ENCODE data around the gene MGRN1. TPM values are rescaled to one million over a fixed set of nuclear protein-coding genes. Genes with fewer than 3 reads are reported as not detected.

MGRN1 gene
- total and polyA plus RNA-seq, 2 of the 13 experiments (the other 11 are each of a cell fraction or from before 2014, with no cell fraction given): 11.9 to 12.6 TPM

GRCh38 chr16:4614571-4615383, 9.8 kb upstream of the MGRN1 start, which contains the start of gene UBALD1 (continued):
- TF ChIP-seq, protein P1, sequence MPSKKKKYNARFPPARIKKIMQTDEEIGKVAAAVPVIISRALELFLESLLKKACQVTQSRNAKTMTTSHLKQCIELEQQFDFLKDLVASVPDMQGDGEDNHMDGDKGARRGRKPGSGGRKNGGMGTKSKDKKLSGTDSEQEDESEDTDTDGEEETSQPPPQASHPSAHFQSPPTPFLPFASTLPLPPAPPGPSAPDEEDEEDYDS (CRISPR knock-in tag; IDR thresholded peaks at IDR 0.05): peak; percentile 80
- TF ChIP-seq NONO (IDR thresholded peaks at IDR 0.05): no peak
- peak; percentile 70 for TF ChIP-seq NONO (CRISPR knock-in tag; conservative IDR thresholded peaks at IDR 0.05)
- no peak for TF ChIP-seq ZNF557 (CRISPR knock-in tag; IDR thresholded peaks at IDR 0.05)
- TF ChIP-seq ZNF430 (CRISPR knock-in tag; IDR thresholded peaks at IDR 0.05): peak; percentile 24; the same call in 1 of the 2 replicates
- TF ChIP-seq ZNF34 (CRISPR knock-in tag; IDR thresholded peaks at IDR 0.05; ENCODE audit: borderline replicate concordance): 0 out of 2 replicates have a peak, but pooled peaks have one; percentile 65
- TF ChIP-seq PRDM10 (CRISPR knock-in tag; IDR thresholded peaks at IDR 0.05; ENCODE audit: low read depth): peak; percentile 68; the same call in 1 of the 2 replicates
- 0 out of 2 replicates have a peak, but pooled peaks have one; percentile 16 for TF ChIP-seq AKAP8 (CRISPR knock-in tag; IDR thresholded peaks at IDR 0.05)
- 0 out of 2 replicates have a peak, but pooled peaks have one; percentile 45 for TF ChIP-seq ZNF138 (CRISPR knock-in tag; IDR thresholded peaks at IDR 0.05; ENCODE audit: low read depth)
- TF ChIP-seq, protein P2, sequence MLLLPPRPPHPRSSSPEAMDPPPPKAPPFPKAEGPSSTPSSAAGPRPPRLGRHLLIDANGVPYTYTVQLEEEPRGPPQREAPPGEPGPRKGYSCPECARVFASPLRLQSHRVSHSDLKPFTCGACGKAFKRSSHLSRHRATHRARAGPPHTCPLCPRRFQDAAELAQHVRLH (CRISPR knock-in tag; IDR thresholded peaks at IDR 0.05; ENCODE audit: borderline replicate concordance, low read depth): 0 out of 2 replicates have a peak, but pooled peaks have one; percentile 63
- TF ChIP-seq NR1H2 (CRISPR knock-in tag; IDR thresholded peaks at IDR 0.05; ENCODE audit: borderline replicate concordance, low read depth): no peak
- TF ChIP-seq ZNF530 (CRISPR knock-in tag; IDR thresholded peaks at IDR 0.05; ENCODE audit: low read depth): no peak
- TF ChIP-seq, protein P3, sequence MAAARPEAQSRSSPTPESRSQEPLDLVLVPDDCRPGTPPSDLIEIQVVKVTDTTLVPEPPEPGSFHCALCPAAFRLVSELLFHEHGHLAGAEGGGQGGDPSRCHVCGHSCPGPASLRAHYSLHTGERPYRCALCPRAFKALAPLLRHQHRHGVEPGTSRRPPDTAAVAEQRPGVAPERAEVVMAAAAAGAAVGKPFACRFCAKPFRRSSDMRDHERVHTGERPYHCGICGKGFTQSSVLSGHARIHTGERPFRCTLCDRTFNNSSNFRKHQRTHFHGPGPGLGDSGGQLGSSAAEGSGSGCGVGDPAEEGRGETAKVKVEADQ (CRISPR knock-in tag; IDR thresholded peaks at IDR 0.05; ENCODE audit: borderline replicate concordance): no peak
- TF ChIP-seq ZNF589 (CRISPR knock-in tag; conservative IDR thresholded peaks at IDR 0.05): peak; percentile 59; the same call in 1 of the 2 replicates
- TF ChIP-seq ZNF446 (CRISPR knock-in tag; IDR thresholded peaks at IDR 0.05): no peak
- 0 out of 2 replicates have a peak, but pooled peaks have one; percentile 14 for TF ChIP-seq ZNF292 (CRISPR knock-in tag; IDR thresholded peaks at IDR 0.05; ENCODE audit: borderline replicate concordance, low read depth)

All from HepG2 (cell line).